VCaP (cell line): ENCODE measurements around the gene PDLIM1.

Source experiments
- H3K27ac ChIP-seq: fragments of 450-650 bp; 2 replicates; pipeline ENCODE4 v1.5.1; 2017
- TF ChIP-seq, protein P1 (sequence below): fragments of 450-650 bp; conservative IDR thresholded peaks from 2 replicates; pipeline ENCODE4 v1.5.1; 2017; ENCODE audit warnings: mild to moderate bottlenecking, moderate library complexity

Gene PDLIM1

DNA sequence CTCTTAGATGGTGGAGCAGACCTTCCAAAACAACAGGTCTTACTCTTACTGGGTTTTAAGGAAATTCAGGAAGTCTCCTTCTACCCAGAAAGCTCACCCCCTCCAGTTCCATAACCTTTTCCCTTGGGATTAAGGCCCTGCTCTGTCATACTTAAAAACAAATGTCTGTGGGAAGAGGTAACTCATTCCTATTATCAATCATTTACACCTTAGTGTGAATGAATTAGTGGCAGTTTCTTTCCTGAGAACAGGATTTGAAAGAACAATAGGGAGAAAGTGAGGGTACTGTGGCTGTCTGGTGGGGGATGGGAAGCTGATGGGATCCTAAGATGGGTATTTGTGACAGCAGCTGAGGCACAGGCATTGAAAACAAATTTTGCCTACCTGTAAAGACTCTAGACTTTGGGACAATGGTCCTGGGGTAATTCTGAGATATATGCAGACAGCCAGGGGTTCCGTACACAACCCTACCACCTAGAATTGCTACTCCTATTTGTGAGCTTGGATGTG is 22.2 kb upstream of the PDLIM1 start:
- H3K27ac ChIP-seq = no peak overlapping the region
- TF ChIP-seq, protein P1, sequence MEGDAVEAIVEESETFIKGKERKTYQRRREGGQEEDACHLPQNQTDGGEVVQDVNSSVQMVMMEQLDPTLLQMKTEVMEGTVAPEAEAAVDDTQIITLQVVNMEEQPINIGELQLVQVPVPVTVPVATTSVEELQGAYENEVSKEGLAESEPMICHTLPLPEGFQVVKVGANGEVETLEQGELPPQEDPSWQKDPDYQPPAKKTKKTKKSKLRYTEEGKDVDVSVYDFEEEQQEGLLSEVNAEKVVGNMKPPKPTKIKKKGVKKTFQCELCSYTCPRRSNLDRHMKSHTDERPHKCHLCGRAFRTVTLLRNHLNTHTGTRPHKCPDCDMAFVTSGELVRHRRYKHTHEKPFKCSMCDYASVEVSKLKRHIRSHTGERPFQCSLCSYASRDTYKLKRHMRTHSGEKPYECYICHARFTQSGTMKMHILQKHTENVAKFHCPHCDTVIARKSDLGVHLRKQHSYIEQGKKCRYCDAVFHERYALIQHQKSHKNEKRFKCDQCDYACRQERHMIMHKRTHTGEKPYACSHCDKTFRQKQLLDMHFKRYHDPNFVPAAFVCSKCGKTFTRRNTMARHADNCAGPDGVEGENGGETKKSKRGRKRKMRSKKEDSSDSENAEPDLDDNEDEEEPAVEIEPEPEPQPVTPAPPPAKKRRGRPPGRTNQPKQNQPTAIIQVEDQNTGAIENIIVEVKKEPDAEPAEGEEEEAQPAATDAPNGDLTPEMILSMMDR = no peak

GRCh38 chr10:95312257-95312656 is 21.5 kb upstream of the PDLIM1 start:
- TF ChIP-seq, protein P1 = no peak
- H3K27ac ChIP-seq = no peak overlapping the region

DNA sequence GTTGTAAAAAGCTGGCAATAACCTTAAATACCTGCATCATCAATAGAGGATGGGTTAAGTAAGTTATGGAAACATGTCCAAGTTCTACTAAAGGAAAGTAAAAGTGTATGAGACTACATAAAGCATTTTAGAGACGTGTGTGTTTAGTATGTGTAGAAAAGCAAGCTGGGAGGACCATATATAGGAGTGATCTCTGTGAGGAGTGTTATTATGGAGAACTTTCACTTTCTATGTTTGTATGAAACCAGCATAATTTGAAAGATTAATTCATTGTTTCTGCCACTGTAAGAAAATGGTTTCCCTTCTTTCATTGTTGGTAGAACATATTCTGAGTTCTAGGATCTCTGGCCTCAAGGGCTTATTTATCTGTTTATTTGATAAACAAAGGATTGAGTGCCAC is 19.2 kb upstream of the PDLIM1 start:
- H3K27ac ChIP-seq = no peak overlapping the region
- TF ChIP-seq, protein P1 = no peak

DNA sequence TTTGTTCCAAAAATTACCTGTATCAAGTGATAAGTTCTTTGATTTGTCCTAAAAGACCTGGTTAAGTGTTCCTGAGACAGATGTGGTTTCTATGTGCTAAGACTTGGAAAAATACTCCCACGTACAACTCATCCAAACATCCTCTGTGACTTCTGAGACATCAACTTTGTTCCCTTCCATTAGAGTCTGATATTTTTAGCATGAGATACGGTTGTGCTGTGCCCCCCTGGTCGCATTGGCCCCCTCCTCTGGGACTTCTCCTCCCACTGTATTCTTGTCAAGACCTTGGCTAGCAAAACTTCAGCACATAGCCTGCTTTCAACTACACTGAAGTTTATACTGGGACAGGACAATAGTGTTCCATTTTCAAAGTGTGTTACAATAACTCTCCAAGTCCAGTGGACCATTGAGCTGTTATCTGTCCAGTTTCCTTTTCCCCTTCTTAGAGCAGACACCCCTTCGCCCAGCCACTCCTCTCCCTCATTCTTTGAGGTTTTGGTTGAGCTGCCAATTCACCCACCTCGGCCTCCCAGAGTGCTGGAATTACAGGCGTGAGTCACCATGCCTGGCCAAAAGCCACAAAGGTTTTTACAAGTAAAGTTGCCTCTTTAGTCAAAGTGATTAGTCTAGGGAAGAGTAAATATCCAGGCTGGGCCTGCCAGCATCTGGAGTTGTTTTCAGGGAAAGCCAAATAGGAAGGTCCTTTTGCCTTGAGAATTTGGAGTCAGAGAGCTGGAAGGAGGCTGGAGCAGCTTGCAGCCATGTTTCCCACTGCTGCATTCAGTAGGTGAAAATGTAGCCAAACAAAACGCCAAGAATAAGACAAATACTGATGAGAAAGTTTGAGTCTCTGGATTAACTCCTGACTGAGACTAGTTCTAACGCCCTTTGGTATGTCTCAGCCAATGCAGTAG is 17.8 kb upstream of the PDLIM1 start:
- TF ChIP-seq, protein P1 = no peak
- no peak overlapping the region for H3K27ac ChIP-seq

GRCh38 chr10:95306851-95307250 is 16.0 kb upstream of the PDLIM1 start:
- no peak overlapping the region for H3K27ac ChIP-seq

DNA sequence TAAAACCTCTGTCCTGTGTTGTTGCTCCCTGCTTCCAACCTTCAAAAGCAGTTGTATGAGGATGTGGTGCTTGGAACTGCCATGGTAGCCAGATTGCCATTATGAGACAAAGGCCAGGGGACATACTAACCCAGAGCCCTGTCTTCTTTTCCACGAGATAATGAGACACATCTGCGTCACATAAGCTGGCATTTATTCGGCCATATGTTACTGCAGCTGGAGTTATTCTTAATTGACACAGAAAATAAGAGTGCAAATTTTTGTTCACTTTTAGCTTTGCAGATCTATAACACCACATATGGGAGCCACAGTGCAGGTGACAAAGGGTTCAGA is 15.5 kb upstream of the PDLIM1 start:
- no peak overlapping the region for H3K27ac ChIP-seq
- TF ChIP-seq, protein P1 = no peak

More at GRCh38 chr10:95306851-95307250, 16.0 kb upstream of the PDLIM1 start:
- TF ChIP-seq, protein P1 = no peak

GRCh38 chr10:95305606-95306317 is 15.0 kb upstream of the PDLIM1 start:
- TF ChIP-seq, protein P1 = no peak
- H3K27ac ChIP-seq = no peak overlapping the region
